IPS DF 19.7 (cell line): ENCODE results near the gene PSMB11.

Source experiments
- DNase-seq: peaks from one replicate; pipeline ENCODE4 v3.0.0-alpha.2; 2013; ENCODE audit warnings: low read depth, low spot score

Gene PSMB11

GRCh38 chr14:23043145-23043544 lies 1.1 kb downstream of the PSMB11 start:
- no peak for DNase-seq

DNA sequence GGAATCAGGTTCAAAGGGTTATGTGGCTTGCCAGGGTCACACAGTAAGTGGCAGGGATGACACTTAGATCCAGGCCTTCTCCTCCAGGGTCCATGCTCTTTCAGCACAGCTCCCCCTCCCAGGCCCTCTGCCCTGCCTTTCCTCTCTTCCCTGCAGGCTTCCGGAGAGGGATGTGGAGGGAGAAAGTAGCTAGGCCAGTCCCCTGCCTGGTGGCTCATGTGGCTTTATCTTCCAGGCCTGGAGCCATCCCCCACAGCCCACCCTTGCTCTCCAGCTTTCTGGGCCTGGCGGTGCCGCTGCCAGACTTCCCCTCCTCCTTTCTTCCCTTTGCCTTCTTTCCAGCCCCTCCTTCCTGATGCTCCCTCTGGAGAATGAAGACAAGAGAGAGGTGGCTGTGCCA lies 1.7 kb downstream of the PSMB11 start:
- no peak for DNase-seq

DNA sequence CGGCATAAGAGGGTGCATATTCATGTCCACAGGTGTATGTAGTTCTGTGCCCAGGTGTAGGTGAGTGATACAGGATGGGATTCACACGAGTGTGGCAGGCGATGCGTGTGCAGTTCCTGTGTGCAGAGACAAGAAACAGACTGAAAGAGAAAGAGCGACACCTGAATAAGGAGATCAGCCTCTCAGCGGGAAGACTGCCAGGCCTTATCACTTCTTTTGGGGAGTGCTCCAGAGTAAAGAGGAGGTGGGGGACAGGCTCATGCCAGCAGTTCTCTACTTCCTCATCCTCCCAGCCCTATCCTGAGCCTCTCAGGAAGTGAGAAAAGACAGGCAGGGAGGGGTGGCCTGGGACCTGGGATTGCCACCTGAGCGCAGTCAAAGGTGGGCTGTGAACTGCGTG lies 2.8 kb downstream of the PSMB11 start:
- no peak for DNase-seq

- no peak for DNase-seq
These were observed 3.7 kb downstream of the PSMB11 start for GRCh38 chr14:23045419-23046357.

DNA sequence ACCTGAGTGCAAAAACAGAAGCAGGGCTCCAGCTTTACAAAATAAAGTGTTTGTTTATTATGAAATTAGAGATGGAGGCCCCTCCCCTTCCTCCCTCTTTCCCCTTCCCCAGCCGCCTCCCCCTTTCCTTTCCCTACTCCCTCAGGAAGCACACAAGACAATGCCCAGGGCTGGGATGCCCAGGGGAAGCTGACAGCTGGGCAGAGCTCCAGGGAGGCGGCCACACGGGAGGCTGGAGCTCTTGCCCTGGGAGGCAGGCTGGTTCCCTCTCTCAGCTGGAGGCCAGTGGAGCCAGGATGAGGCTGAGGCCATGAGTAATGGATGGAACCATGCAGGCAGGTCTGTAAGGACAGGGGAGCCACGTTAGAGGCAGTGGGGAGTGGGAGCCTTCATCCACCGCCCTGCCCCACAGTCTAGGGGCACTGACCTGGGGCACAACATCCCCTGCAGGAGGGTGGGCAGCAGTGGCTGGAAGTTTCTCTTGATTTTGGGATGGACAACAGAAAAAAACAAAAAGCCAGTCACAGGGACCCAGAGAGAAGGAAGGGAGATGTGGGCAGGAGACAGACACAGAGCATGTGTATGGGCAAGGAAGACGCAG lies 5.1 kb downstream of the PSMB11 start:
- DNase-seq, result no peak

DNA sequence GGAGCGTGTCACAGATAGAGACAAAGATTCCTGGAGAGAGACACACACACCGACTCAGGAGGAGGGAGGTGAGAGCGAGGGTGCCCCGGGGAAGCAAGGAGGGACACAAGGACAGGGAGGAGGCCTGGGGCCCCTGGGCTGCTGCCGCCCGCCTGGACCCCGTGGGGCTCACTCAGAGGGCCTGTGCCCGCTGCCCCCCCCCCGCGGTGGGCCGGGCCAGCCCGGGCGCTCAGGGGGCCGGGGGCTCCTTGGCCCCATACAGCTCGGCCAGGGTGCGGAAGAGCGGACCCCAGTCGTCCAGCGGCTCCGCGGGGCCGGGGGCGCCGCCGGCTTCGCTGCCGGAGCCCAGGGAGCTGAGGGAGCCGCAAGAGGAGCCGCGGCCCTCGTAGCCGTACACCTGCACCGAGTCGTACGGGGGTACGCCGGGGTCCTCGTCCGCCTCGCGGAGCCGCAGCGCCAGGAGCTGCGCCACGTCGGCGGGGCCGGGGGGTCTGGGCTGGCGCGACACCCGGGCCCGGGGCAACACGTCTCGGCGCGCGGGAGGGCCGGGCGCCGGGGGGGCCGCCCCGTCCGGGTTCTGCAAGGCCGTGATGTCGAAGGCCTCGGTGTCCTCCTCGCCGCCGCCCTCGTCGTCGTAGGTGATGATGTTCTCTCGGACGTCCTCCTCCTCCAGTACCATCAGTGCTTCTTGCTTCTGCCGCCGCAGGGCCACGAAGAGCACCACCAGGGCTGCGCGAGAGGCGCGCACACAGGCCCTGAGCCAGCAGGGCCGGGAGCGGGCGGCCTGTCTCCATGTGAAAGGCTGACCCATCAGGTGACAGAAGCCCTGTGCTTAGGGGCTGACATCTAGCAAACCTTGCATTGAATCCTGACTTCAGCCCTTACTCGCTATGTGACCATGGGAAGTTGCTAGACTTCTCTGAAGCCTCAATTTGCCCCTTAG lies 6.0 kb downstream of the PSMB11 start:
- no peak for DNase-seq

GRCh38 chr14:23049011-23049410 lies 7.0 kb downstream of the PSMB11 start:
- DNase-seq, result no peak

- no peak for DNase-seq
These were observed 9.4 kb downstream of the PSMB11 start for GRCh38 chr14:23051141-23052057.

DNA sequence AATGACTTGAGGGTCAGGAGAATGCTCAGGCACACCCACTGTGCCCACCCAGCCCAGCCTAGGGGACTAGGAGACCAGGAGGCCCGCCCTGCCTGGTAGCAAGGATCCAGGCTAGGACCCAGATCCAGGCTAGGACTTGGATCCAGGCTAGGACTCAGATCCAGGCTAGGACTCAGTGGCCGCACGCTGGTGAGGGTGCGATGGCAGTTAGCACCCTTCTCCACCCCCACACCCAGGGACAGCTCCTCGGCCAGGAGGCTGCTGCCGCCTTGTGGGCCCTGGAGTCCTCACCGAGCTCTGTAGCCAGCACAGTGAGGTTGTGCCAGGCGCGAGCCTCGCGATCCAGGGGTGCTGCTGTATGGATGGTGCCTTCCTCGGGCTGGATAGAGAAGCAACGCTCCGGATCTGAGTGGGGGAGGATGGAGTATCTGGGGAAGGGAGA lies 10.2 kb downstream of the PSMB11 start:
- DNase-seq, result no peak

GRCh38 chr14:23052671-23053070 lies 10.7 kb downstream of the PSMB11 start:
- no peak for DNase-seq

DNA sequence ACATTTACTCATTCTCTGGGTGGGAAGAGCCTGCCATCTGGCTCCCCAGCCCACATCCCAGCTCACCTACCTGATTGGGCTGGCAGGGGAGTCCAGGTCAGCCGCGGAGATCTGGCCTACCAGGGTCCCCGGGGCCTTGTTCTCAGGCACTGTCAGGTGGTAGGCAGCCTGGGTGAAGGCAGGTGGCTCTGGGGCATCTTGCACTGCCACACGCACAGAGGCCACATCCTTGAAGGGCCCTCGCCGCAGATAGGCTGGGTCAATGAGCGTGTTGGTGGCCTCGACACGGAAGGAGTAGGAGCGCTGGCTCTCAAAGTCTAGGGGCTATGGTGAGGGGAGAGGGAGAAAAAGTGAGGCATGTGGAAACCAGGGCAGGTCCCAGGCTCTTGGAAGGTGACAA lies 11.4 kb downstream of the PSMB11 start:
- DNase-seq, result no peak

GRCh38 chr14:23054000-23054811 lies 12.2 kb downstream of the PSMB11 start:
- no peak for DNase-seq

GRCh38 chr14:23055147-23055550 lies 13.1 kb downstream of the PSMB11 start:
- no peak for DNase-seq

DNA sequence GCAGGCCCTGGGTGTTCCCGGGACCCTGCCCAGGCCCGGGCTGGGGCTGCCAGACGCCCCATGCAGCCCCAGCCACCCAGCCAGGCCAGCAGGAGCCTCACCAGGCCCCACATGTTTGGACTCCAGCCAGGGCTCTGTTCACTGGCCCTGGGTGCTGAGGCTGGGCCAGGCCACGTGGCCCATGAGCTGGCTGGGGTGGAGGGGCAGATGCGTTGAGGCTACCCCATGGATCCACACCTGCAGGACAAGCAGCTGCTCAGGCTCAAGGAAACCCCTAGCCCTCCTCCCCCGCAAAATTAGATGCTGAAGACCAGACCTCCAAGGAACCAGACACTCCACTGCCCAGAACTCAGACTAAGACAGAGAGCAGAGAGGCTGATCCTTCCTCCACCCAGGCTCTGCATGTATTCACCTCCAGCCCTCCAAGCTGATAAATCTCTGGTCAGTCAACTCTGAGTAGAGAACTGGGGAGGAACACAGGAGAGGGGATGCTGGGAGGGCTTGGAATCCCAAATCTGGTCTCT lies 13.7 kb downstream of the PSMB11 start:
- no peak for DNase-seq

GRCh38 chr14:23056145-23056955 lies 14.3 kb downstream of the PSMB11 start:
- peak; percentile 68 for DNase-seq

GRCh38 chr14:23056956-23057756 lies 15.1 kb downstream of the PSMB11 start, which contains the start of gene CDH24:
Gene CDH24 (minus strand): TSS chr14:23057520. CDS start chr14:23055733, 1,787 bp downstream.
- DNase-seq, result no peak

DNA sequence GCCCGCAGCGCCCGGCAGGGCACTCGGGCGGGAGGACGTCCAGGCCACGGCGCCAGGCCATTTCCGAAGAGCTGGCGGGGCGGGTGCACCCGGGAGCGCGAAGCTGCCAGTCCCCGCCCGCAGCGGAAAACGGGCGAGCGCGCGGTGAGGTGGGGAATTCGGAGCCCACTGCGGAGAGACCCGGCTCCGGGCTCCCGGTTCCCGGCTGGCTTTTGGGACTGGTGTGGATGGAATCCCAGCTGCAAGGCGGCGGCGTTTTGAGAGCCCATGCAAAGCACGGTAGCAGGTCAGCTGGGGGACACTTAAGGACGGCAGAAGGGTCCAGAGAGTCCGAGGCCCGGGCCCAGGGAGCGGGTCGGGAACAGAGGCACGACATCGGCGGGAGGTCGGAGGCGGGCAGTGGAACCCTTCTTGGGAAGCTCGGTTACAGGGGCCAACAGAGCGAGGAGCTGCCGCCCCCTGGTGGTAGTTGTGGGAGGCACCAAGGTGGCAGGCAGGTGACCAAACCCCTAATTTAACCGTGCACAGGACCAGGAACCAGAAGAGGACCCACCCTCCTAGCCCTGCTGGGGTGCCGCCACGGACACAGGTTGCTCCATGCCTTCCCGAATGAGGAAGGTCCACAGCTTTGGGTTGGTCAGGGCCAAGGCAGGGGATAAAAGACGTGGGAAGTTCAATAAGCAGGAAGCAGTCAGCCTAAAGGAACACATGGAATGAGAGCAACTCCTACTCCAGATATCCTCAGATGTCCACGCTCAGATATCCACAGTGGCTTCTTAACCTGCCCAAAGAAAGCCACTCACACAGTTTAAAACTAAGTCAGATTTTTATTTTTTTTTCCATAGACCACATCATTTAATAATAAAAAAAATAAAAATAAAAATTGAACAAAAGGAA lies 16.0 kb downstream of the PSMB11 start:
- peak; percentile 60 for DNase-seq
